ENCODE measurements around the gene TPRKB. TPM values are rescaled to one million over a fixed set of nuclear protein-coding genes. Genes with fewer than 3 reads are reported as not detected.
A peak's percentile ranks its signal among the peaks of the same experiment; 100 is the strongest.
"Not testable (repeated sequence)": the region's sequence is repeated elsewhere in the genome, so short reads cannot be mapped to it uniquely, and the experiment has no call there.

The TPRKB gene
- total RNA-seq, result 30.6 TPM
- long read RNA-seq, transcript TPRKB-201 (5 exons, 748 nt), result major isoform, 11 of 30 reads
- long read RNA-seq, partial matches to known transcripts, result 6 of 30 reads
- long read RNA-seq, other reads (novel, unspliced or antisense), result 7 of 30 reads

GRCh38 chr2:73736855-73737779 is at the start of gene TPRKB:
TSS of gene TPRKB (minus strand) at chr2:73737345. CDS start at chr2:73734569, 2,776 bp downstream.
- peaks cover 35% of the 10 kb centered on the region for H3K36me3 ChIP-seq
- peak within 1 kb of the TSS; percentile 88 for H3K27ac ChIP-seq (replicated peaks)
- peak; percentile 95 for DNase-seq
- H3K9me3 ChIP-seq (replicated peaks), result no peaks in the 10 kb centered on the region
- peaks cover 26% of the 10 kb centered on the region for H3K4me1 ChIP-seq
- intact Hi-C loops (cut with micrococcal nuclease), result no loop called here
- H3K27me3 ChIP-seq (ENCODE audit: low read depth), result no peaks in the 10 kb centered on the region
- H3K4me3 ChIP-seq, result peak within 1 kb of the TSS; percentile 91
- TF ChIP-seq, protein P1, sequence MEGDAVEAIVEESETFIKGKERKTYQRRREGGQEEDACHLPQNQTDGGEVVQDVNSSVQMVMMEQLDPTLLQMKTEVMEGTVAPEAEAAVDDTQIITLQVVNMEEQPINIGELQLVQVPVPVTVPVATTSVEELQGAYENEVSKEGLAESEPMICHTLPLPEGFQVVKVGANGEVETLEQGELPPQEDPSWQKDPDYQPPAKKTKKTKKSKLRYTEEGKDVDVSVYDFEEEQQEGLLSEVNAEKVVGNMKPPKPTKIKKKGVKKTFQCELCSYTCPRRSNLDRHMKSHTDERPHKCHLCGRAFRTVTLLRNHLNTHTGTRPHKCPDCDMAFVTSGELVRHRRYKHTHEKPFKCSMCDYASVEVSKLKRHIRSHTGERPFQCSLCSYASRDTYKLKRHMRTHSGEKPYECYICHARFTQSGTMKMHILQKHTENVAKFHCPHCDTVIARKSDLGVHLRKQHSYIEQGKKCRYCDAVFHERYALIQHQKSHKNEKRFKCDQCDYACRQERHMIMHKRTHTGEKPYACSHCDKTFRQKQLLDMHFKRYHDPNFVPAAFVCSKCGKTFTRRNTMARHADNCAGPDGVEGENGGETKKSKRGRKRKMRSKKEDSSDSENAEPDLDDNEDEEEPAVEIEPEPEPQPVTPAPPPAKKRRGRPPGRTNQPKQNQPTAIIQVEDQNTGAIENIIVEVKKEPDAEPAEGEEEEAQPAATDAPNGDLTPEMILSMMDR (IDR thresholded peaks at IDR 0.05; ENCODE audit: borderline replicate concordance), result no peak

DNA sequence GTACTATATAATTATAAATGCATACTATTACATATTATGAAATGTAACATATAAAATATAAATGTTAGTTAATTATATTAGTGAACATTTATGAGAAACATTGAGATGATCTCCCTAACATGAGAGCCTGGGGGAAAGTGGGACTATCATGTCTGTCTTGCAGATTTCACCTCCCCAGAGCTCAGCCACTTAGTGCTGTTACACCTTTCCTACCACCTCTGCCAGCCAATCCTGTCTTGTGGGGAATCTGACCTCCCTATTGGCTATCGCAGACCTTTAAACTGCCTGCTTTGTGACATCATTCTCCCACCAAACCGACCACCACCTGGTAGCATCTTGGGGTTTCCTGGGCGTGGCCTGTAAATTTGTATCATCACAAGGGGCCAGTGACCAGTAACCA is 46.7 kb upstream of the TPRKB start, which contains the start of gene C2orf78:
C2orf78 (plus strand) TSS at position 301 of the 400 bp plus-strand sequence. CDS start 127 bp downstream, outside the sequence.
- H3K27ac ChIP-seq (replicated peaks); H3K36me3 ChIP-seq; DNase-seq; intact Hi-C loops (cut with micrococcal nuclease); H3K27me3 ChIP-seq (ENCODE audit: low read depth); H3K4me3 ChIP-seq; H3K9me3 ChIP-seq (replicated peaks): not testable (repeated sequence)
- peaks cover 10% of the 10 kb centered on the region for H3K4me1 ChIP-seq

DNA sequence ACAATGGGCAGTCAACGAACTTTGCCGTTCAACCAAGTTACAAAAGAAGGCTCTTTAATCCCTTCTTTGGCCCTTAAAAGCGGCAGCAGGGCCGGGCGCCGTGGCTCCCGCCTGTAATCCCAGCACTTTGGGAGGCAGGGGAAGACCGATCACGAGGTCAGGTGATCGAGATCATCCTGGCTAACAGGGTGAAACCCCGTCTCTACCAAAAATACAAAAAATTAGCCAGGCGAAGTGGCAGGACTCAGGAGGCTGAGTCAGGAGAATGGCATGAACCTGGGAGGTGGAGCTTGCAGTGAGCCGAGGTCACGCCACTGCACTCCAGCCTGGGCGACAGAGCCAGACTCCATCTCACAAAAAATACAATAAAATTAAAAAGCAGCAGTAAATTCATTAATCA is 46.3 kb upstream of the TPRKB start:
- H3K36me3 ChIP-seq; H3K27ac ChIP-seq (replicated peaks); intact Hi-C loops (cut with micrococcal nuclease); DNase-seq; H3K4me3 ChIP-seq; H3K9me3 ChIP-seq (replicated peaks); H3K27me3 ChIP-seq (ENCODE audit: low read depth): not testable (repeated sequence)
- H3K4me1 ChIP-seq, result peaks cover 15% of the 10 kb centered on the region

DNA sequence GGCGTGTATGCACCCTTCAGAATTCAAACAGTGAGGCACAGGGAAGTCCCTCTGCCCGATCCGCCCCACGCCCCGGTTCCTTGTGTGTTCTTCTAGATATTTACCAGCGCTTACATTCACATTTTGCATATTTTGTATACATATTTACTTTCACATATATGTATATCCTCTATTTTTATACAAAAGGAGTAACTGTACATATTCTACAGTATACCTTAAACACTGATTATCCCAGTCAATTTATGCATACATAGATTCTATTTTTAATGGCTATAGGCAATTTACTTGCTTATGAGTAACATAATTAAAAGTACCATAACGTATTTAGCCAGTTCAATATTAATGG is 43.1 kb upstream of the TPRKB start:
- Histone ChIP-seq H3K27ac (replicated peaks) (peak overlapping the region; percentile 94), H3K4me3 (peak overlapping the region; percentile 80), H3K36me3 (peaks cover 25% of the 10 kb centered on the region), H3K27me3 (ENCODE audit: low read depth) (no peaks in the 10 kb centered on the region), H3K9me3 (replicated peaks) (no peaks in the 10 kb centered on the region), H3K4me1 (peaks cover 26% of the 10 kb centered on the region)
- intact Hi-C loops (cut with micrococcal nuclease), result no loop called here
- TF ChIP-seq, protein P1 (IDR thresholded peaks at IDR 0.05; ENCODE audit: borderline replicate concordance), result no peak
- DNase-seq, result no peak

DNA sequence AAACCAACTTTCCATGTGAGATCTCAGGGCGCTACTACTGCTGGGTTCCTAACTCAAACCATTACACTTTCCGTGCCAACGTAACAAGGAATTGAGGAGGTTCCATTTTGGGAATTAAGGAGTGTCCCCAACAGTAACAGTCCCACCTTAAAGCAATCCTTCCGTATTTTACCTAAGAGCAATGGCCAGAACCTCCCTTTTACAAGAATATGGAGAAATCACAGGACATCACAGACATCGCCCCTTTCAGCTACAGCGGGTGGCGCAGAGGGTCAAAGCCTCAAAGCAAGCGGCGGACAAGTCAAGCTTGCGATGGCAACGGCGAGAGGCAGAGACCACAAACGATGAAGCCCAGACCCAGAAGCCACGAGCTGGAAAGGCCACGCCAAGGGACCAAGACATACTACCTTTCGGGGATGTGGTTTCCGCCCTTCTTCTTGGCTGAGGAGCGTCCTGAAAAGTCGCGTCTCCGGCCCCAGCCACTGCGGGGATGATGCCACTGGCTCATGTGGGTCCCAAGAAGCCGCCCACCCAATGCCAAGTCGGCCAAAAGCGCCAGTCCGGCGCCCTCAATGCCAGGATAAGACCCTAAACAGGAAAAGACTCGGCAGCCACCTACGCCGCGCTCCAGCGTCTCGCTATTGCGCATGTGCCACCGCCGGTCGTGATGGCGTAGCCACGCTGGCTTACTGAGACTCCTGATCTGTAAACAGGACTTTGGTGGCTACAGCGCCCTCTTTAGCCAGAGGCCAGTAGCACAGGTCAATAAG is 42.5 kb upstream of the TPRKB start, which contains the start of gene DUSP11:
DUSP11 (minus strand) TSS at position 637 of the 770 bp plus-strand sequence; CDS start at position 508, 129 bp downstream.
- Histone ChIP-seq H3K27ac (replicated peaks) (peak within 1 kb of the TSS; percentile 94), H3K4me1 (peaks cover 26% of the 10 kb centered on the region), H3K9me3 (replicated peaks) (no peaks in the 10 kb centered on the region), H3K36me3 (peaks cover 30% of the 10 kb centered on the region), H3K27me3 (ENCODE audit: low read depth) (no peaks in the 10 kb centered on the region), H3K4me3 (peak within 1 kb of the TSS; percentile 80)
- TF ChIP-seq, protein P1 (IDR thresholded peaks at IDR 0.05; ENCODE audit: borderline replicate concordance), result peak; percentile 95
- intact Hi-C loops (cut with micrococcal nuclease), result no loop called here
- peak; percentile 96 for DNase-seq

DNA sequence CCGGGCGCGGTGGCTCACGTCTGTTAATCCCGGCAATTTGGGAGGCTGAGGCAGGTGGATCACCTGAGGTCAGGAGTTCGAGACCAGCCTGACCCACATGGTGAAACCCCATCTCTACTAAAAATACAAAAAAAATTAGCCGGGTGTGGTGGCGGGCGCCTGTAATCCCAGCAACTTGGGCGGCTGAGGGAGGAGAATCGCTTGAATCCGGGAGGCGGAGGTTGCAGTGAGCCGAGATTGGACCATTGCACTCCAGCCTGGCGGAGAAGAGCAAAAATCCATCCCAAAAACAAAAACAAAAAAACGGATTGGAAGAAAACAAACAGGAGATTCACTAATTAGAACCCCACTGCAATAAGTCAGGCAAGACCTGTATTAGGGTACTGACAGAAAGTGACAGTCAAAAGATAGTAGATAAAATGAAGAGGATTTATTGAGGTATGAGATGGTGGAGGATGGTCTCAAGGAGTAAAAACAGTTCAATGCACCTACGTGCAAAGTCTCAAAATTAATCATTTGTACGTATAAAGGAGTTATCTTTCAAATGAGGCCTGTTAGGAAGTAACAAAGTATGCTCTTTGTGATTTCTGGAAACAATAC is 41.8 kb upstream of the TPRKB start:
- Histone ChIP-seq H3K4me3 (peak overlapping the region; percentile 80), H3K36me3 (peaks cover 37% of the 10 kb centered on the region), H3K4me1 (peaks cover 26% of the 10 kb centered on the region), H3K27ac (replicated peaks) (peak overlapping the region; percentile 94)
- H3K9me3 ChIP-seq (replicated peaks); intact Hi-C loops (cut with micrococcal nuclease); H3K27me3 ChIP-seq (ENCODE audit: low read depth); DNase-seq: not testable (repeated sequence)

All from left ventricle myocardium inferior (tissue), 1 donor.